Gastroesophageal sphincter (tissue), 4 donors: ENCODE data around the gene KIF3A. TPM values are rescaled to one million over a fixed set of nuclear protein-coding genes. Genes with fewer than 3 reads are reported as not detected.

Experiments
- ATAC-seq: fragments of 150-250 bp; one replicate; pipeline ENCODE4 v1.9.1; 2016; ENCODE audit warnings: mild to moderate bottlenecking, moderate library complexity
- H3K27ac ChIP-seq, 4 donors: fragments of 200-600 bp; sonication (generic) in 3 of 4; 1 replicate in 3 of 4; 2 replicates in 1 of 4; pipeline ENCODE4 v1.5.1; 2016 to 2019
- H3K27me3 ChIP-seq: fragments of 200-600 bp; sonication (generic); one replicate; pipeline ENCODE4 v1.5.1; 2019
- H3K36me3 ChIP-seq, 2 donors: fragments of 200-600 bp; sonication (generic); one replicate each; pipeline ENCODE4 v1.5.1; 2019; ENCODE audit warnings: control low read depth in 1 of 2
- H3K4me1 ChIP-seq, 3 donors: fragments of 200-600 bp; sonication (generic); 1 replicate in 2 of 3; 2 replicates in 1 of 3; pipeline ENCODE4 v1.5.1; 2016 to 2019; ENCODE audit warnings: control low read depth in 2 of 3
- H3K4me3 ChIP-seq, 2 donors: fragments of 200-600 bp; sonication (generic); one replicate each; pipeline ENCODE4 v1.5.1; 2019; ENCODE audit warnings: mild to moderate bottlenecking in 1 of 2, moderate library complexity in 1 of 2
- H3K9me3 ChIP-seq, 3 donors: fragments of 200-600 bp; sonication (generic); one replicate each; pipeline ENCODE4 v1.5.1; 2017 to 2019; ENCODE audit warnings: control low read depth in 2 of 3
- CTCF ChIP-seq, 4 experiments: fragments of 200-600 bp in 2 of 4; fragments of 450-650 bp in 2 of 4; sonication (generic) in 1 of 4; IDR thresholded peaks; one replicate each; pipeline ENCODE4 v1.5.1; 2017 to 2019; ENCODE audit warnings: antibody characterized with exemption in 4 of 4, mild to moderate bottlenecking in 2 of 4, moderate library complexity in 2 of 4
- EP300 ChIP-seq: sonication (generic); formaldehyde crosslinking; IDR thresholded peaks from one replicate; pipeline ENCODE4 v1.6.1; 2017; ENCODE audit warnings: antibody characterized with exemption, mild to moderate bottlenecking
- POLR2A ChIP-seq, 2 donors: fragments of 450-650 bp; IDR thresholded peaks; one replicate each; pipeline ENCODE4 v1.6.1; 2017; ENCODE audit warnings: antibody characterized with exemption in 2 of 2, mild to moderate bottlenecking in 2 of 2, moderate library complexity in 1 of 2
- POLR2AphosphoS5 ChIP-seq: sonication (generic); formaldehyde crosslinking; IDR thresholded peaks from one replicate; pipeline ENCODE4 v1.6.1; 2017; ENCODE audit warnings: antibody characterized with exemption
- WGBS, 2 donors: methylation state at CpG; one replicate each; pipeline ENCODE4 v1.1.5; 2018; ENCODE audit warnings: low coverage in 1 of 2; 5-methylcytosine and 5-hydroxymethylcytosine counted together
- total RNA-seq, 4 donors: library from RNA; depleted of rRNA; stranded (reverse); fragments of >200 nt; gene quantifications; one replicate each; pipeline ENCODE4 v1.1.0, GENCODE V29; 2016

The KIF3A gene
- total RNA-seq, 4 donors from 2014 or later: 5.9 to 12.5 (median 7.7) TPM

- no peak for TF ChIP-seq EP300
- no peak for TF ChIP-seq POLR2A (IDR thresholded peaks at IDR 0.05)
- TF ChIP-seq CTCF (IDR thresholded peaks at IDR 0.05): no peak
- no peak for TF ChIP-seq POLR2AphosphoS5
- Histone ChIP-seq H3K9me3 (no peaks in the 10 kb centered on the region), H3K27me3 (no peaks in the 10 kb centered on the region), H3K27ac (no peak overlapping the region), H3K36me3 (peaks cover 0 to 92% of the 10 kb centered on the region in 2 donors), H3K4me1 (peaks cover 0 to 12% (median 4%) of the 10 kb centered on the region in 3 donors), H3K4me3 (no peak overlapping the region)
- ATAC-seq: no peak
- WGBS, 2 donors: 95 to 97% methylated on average over 5 to 14 of the region's 21 CpGs
Observed at GRCh38 chr5:132760601-132761317, 23.4 kb upstream of the KIF3A start.

- no peak overlapping the region for H3K27ac ChIP-seq
- H3K9me3 ChIP-seq: no peaks in the 10 kb centered on the region
- no peak for TF ChIP-seq POLR2AphosphoS5
- no peak for TF ChIP-seq EP300
- no peak for TF ChIP-seq POLR2A (IDR thresholded peaks at IDR 0.05)
- TF ChIP-seq CTCF (IDR thresholded peaks at IDR 0.05): no peak
- no peak overlapping the region for H3K4me3 ChIP-seq
- peaks cover 0 to 5% (median 4%) of the 10 kb centered on the region in 3 donors for H3K4me1 ChIP-seq
- H3K27me3 ChIP-seq: no peaks in the 10 kb centered on the region
- WGBS, 2 donors: 88 to 90% methylated on average over 2 to 3 of the region's 12 CpGs
- ATAC-seq: no peak
- H3K36me3 ChIP-seq: peaks cover 0 to 86% of the 10 kb centered on the region in 2 donors
Observed at GRCh38 chr5:132760049-132760420, 22.7 kb upstream of the KIF3A start.

- H3K4me1 ChIP-seq: no peaks in the 10 kb centered on the region
- ATAC-seq: peak; percentile 46
- peaks cover 0 to 80% of the 10 kb centered on the region in 2 donors for H3K36me3 ChIP-seq
- no peak for TF ChIP-seq POLR2AphosphoS5
- no peak overlapping the region for H3K4me3 ChIP-seq
- no peaks in the 10 kb centered on the region for H3K27me3 ChIP-seq
- H3K9me3 ChIP-seq: no peaks in the 10 kb centered on the region
- no peak overlapping the region for H3K27ac ChIP-seq
- WGBS, 2 donors: 80% methylated on average over 9 of the region's 13 CpGs; no CpG with 5 or more reads in 1 of the 2 donors
Observed at GRCh38 chr5:132759114-132760048, 22.0 kb upstream of the KIF3A start.

GRCh38 chr5:132758451-132758850 lies 21.1 kb upstream of the KIF3A start:
- TF ChIP-seq POLR2AphosphoS5 (no peak), EP300 (no peak), POLR2A (IDR thresholded peaks at IDR 0.05) (no peak), CTCF (IDR thresholded peaks at IDR 0.05) (no peak)
- WGBS, 2 donors: 84 to 88% methylated on average over 11 to 13 of the region's 13 CpGs
- Histone ChIP-seq H3K27me3 (no peaks in the 10 kb centered on the region), H3K9me3 (no peaks in the 10 kb centered on the region), H3K27ac (no peak overlapping the region), H3K4me3 (no peak overlapping the region), H3K4me1 (no peaks in the 10 kb centered on the region), H3K36me3 (peaks cover 0 to 75% of the 10 kb centered on the region in 2 donors)
- no peak for ATAC-seq

- no peak overlapping the region for H3K27ac ChIP-seq
- TF ChIP-seq POLR2A (IDR thresholded peaks at IDR 0.05) (no peak), POLR2AphosphoS5 (no peak), EP300 (no peak), CTCF (IDR thresholded peaks at IDR 0.05) (no peak)
- WGBS, 2 donors: 78 to 80% methylated on average over 4 to 5 of the region's 5 CpGs
- H3K4me1 ChIP-seq: peaks cover 0 to 3% (median 0%) of the 10 kb centered on the region in 3 donors
- ATAC-seq: no peak
- peaks cover 0 to 59% of the 10 kb centered on the region in 2 donors for H3K36me3 ChIP-seq
- no peaks in the 10 kb centered on the region for H3K9me3 ChIP-seq
- no peaks in the 10 kb centered on the region for H3K27me3 ChIP-seq
- no peak overlapping the region for H3K4me3 ChIP-seq
Observed at GRCh38 chr5:132756542-132756941, 19.2 kb upstream of the KIF3A start.
